Spinal cord (tissue), 10 donors: ENCODE results near the gene RFC3. TPM values are rescaled to one million over a fixed set of nuclear protein-coding genes. Genes with fewer than 3 reads are reported as not detected.
A peak's percentile ranks its signal among the peaks of the same experiment; 100 is the strongest.

Experiments used
- DNase-seq, 6 donors: peaks; one replicate each; pipeline versions ENCODE4 v3.0.0 to v3.0.0-alpha.2; 2013 to 2015; ENCODE audit warnings: low spot score in 6 of 6, low read depth in 4 of 6
- H3K27ac ChIP-seq: one replicate; pipeline ENCODE4 v1.5.1; 2013; ENCODE audit warnings: low read depth, low read length, control low read depth
- H3K27me3 ChIP-seq: one replicate; pipeline ENCODE4 v1.6.1; 2013; ENCODE audit warnings: low read length; ENCODE audit not compliant: control insufficient read depth, insufficient read depth
- H3K36me3 ChIP-seq: one replicate; pipeline ENCODE4 v1.6.1; 2013; ENCODE audit warnings: low read length; ENCODE audit not compliant: control insufficient read depth, insufficient read depth
- H3K4me1 ChIP-seq: one replicate; pipeline ENCODE4 v1.6.1; 2013; ENCODE audit warnings: low read length; ENCODE audit not compliant: control insufficient read depth, insufficient read depth
- H3K4me3 ChIP-seq: one replicate; pipeline ENCODE4 v1.5.1; 2013; ENCODE audit warnings: low read depth, low read length, control low read depth
- H3K9me3 ChIP-seq: one replicate; pipeline ENCODE4 v1.6.1; 2013; ENCODE audit warnings: low read length; ENCODE audit not compliant: control insufficient read depth, insufficient read depth
- WGBS: methylation state at CpG from one replicate; pipeline ENCODE4 v1.1.5; 2013; ENCODE audit warnings: missing lambda C conversion rate; ENCODE audit not compliant: insufficient coverage; 5-methylcytosine and 5-hydroxymethylcytosine counted together
- polyA plus RNA-seq, 2 donors: library from polyadenylated mRNA; unstranded; fragments of 120-200 nt; gene quantifications; one replicate each; pipeline ENCODE4 v1.2.1, GENCODE V29; 2013; ENCODE audit not compliant: insufficient read length in 2 of 2
- total RNA-seq, 2 donors: library from RNA; depleted of rRNA in 1 of 2; stranded (reverse); fragments of 120-200 nt in 1 of 2; fragments of >200 nt in 1 of 2; gene quantifications; one replicate each; pipeline versions ENCODE4 v1.2.3 to v1.2.4, GENCODE V29; 2013 to 2014
- donor health status: healthy.

RFC3 gene
- total and polyA plus RNA-seq, 4 donors: 12.0 to 23.2 (median 19.4) TPM

GRCh38 chr13:33785384-33785783 is 32.6 kb upstream of the RFC3 start:
- H3K27me3 ChIP-seq: no peaks in the 10 kb centered on the region
- no CpG with 5 or more reads among the region's 1 CpG for WGBS
- H3K36me3 ChIP-seq: no peaks in the 10 kb centered on the region
- H3K4me1 ChIP-seq: no peaks in the 10 kb centered on the region
- no peak for DNase-seq
- H3K27ac ChIP-seq: no peak overlapping the region
- no peak overlapping the region for H3K4me3 ChIP-seq
- no peaks in the 10 kb centered on the region for H3K9me3 ChIP-seq

- DNase-seq: no peak
- no peaks in the 10 kb centered on the region for H3K9me3 ChIP-seq
- H3K36me3 ChIP-seq: no peaks in the 10 kb centered on the region
- H3K27ac ChIP-seq: no peak overlapping the region
- 40% methylated on average over 1 of the region's 6 CpGs for WGBS
- H3K4me3 ChIP-seq: no peak overlapping the region
- H3K4me1 ChIP-seq: no peaks in the 10 kb centered on the region
- no peaks in the 10 kb centered on the region for H3K27me3 ChIP-seq
These were observed 30.8 kb upstream of the RFC3 start for GRCh38 chr13:33787051-33787591.

GRCh38 chr13:33789066-33789606 is 28.8 kb upstream of the RFC3 start:
- WGBS: no CpG with 5 or more reads among the region's 1 CpG
- DNase-seq: peak in 1 of 6 donors; percentile 79

GRCh38 chr13:33789739-33790138 is 28.2 kb upstream of the RFC3 start:
- Histone ChIP-seq H3K27ac (no peak overlapping the region), H3K36me3 (no peaks in the 10 kb centered on the region), H3K27me3 (no peaks in the 10 kb centered on the region), H3K9me3 (no peaks in the 10 kb centered on the region), H3K4me1 (no peaks in the 10 kb centered on the region), H3K4me3 (no peak overlapping the region)
- 90% methylated on average over 2 of the region's 4 CpGs for WGBS
- no peak for DNase-seq

More at GRCh38 chr13:33789066-33789606, 28.8 kb upstream of the RFC3 start:
- no peaks in the 10 kb centered on the region for H3K9me3 ChIP-seq
- no peaks in the 10 kb centered on the region for H3K27me3 ChIP-seq
- H3K36me3 ChIP-seq: no peaks in the 10 kb centered on the region
- H3K4me3 ChIP-seq: no peak overlapping the region
- H3K4me1 ChIP-seq: no peaks in the 10 kb centered on the region
- H3K27ac ChIP-seq: no peak overlapping the region

- Histone ChIP-seq H3K9me3 (no peaks in the 10 kb centered on the region), H3K4me3 (no peak overlapping the region), H3K36me3 (no peaks in the 10 kb centered on the region), H3K27ac (no peak overlapping the region), H3K27me3 (no peaks in the 10 kb centered on the region), H3K4me1 (no peaks in the 10 kb centered on the region)
- no peak for DNase-seq
These were observed 24.2 kb upstream of the RFC3 start for GRCh38 chr13:33793726-33794125.

- Histone ChIP-seq H3K4me3 (no peak overlapping the region), H3K27me3 (no peaks in the 10 kb centered on the region), H3K4me1 (no peaks in the 10 kb centered on the region), H3K27ac (no peak overlapping the region), H3K36me3 (no peaks in the 10 kb centered on the region), H3K9me3 (no peaks in the 10 kb centered on the region)
- WGBS: 80% methylated on average over 1 of the region's 4 CpGs
- no peak for DNase-seq
These were observed 23.4 kb upstream of the RFC3 start for GRCh38 chr13:33794576-33794975.

GRCh38 chr13:33796095-33796494 is 21.9 kb upstream of the RFC3 start:
- DNase-seq: no peak
- no CpG with 5 or more reads among the region's 4 CpGs for WGBS
- Histone ChIP-seq H3K27me3 (no peaks in the 10 kb centered on the region), H3K9me3 (no peaks in the 10 kb centered on the region), H3K27ac (no peak overlapping the region), H3K4me1 (no peaks in the 10 kb centered on the region), H3K4me3 (no peak overlapping the region), H3K36me3 (no peaks in the 10 kb centered on the region)

GRCh38 chr13:33797622-33798021 is 20.3 kb upstream of the RFC3 start:
- 64% methylated on average over 7 of the region's 7 CpGs for WGBS
- H3K27ac ChIP-seq: no peak overlapping the region

GRCh38 chr13:33798023-33798422 is 19.9 kb upstream of the RFC3 start:
- Histone ChIP-seq H3K36me3 (no peaks in the 10 kb centered on the region), H3K9me3 (no peaks in the 10 kb centered on the region), H3K27me3 (no peaks in the 10 kb centered on the region), H3K4me1 (no peaks in the 10 kb centered on the region), H3K4me3 (no peak overlapping the region), H3K27ac (no peak overlapping the region)
- 100% methylated on average over 1 of the region's 3 CpGs for WGBS
- DNase-seq: no peak

More at GRCh38 chr13:33797622-33798021, 20.3 kb upstream of the RFC3 start:
- no peak overlapping the region for H3K4me3 ChIP-seq
- H3K36me3 ChIP-seq: no peaks in the 10 kb centered on the region
- DNase-seq: peak in 1 of 6 donors; percentile 3
- no peaks in the 10 kb centered on the region for H3K27me3 ChIP-seq
- no peaks in the 10 kb centered on the region for H3K9me3 ChIP-seq
- no peaks in the 10 kb centered on the region for H3K4me1 ChIP-seq

- no peaks in the 10 kb centered on the region for H3K36me3 ChIP-seq
- no peaks in the 10 kb centered on the region for H3K4me1 ChIP-seq
- H3K9me3 ChIP-seq: no peaks in the 10 kb centered on the region
- WGBS: 39% methylated on average over 4 of the region's 6 CpGs
- peak in 2 of 6 donors; percentile 76 to 93 for DNase-seq
- no peak overlapping the region for H3K27ac ChIP-seq
- H3K27me3 ChIP-seq: no peaks in the 10 kb centered on the region
- no peak overlapping the region for H3K4me3 ChIP-seq
These were observed 17.9 kb upstream of the RFC3 start for GRCh38 chr13:33799950-33800592.
